ENCODE data around the gene RASGRF2. TPM values are rescaled to one million over a fixed set of nuclear protein-coding genes. Genes with fewer than 3 reads are reported as not detected.

RASGRF2 gene
- polyA plus RNA-seq, 2 of the 4 experiments (the other 2 are of a cell fraction), result 1.4 to 2.1 TPM

- TF ChIP-seq, protein P1, sequence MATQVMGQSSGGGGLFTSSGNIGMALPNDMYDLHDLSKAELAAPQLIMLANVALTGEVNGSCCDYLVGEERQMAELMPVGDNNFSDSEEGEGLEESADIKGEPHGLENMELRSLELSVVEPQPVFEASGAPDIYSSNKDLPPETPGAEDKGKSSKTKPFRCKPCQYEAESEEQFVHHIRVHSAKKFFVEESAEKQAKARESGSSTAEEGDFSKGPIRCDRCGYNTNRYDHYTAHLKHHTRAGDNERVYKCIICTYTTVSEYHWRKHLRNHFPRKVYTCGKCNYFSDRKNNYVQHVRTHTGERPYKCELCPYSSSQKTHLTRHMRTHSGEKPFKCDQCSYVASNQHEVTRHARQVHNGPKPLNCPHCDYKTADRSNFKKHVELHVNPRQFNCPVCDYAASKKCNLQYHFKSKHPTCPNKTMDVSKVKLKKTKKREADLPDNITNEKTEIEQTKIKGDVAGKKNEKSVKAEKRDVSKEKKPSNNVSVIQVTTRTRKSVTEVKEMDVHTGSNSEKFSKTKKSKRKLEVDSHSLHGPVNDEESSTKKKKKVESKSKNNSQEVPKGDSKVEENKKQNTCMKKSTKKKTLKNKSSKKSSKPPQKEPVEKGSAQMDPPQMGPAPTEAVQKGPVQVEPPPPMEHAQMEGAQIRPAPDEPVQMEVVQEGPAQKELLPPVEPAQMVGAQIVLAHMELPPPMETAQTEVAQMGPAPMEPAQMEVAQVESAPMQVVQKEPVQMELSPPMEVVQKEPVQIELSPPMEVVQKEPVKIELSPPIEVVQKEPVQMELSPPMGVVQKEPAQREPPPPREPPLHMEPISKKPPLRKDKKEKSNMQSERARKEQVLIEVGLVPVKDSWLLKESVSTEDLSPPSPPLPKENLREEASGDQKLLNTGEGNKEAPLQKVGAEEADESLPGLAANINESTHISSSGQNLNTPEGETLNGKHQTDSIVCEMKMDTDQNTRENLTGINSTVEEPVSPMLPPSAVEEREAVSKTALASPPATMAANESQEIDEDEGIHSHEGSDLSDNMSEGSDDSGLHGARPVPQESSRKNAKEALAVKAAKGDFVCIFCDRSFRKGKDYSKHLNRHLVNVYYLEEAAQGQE (IDR thresholded peaks at IDR 0.05), result no peak
- TF ChIP-seq NFE2L2 (conservative IDR thresholded peaks at IDR 0.05; ENCODE audit: low read length) (no peak), ATOH8 (CRISPR knock-in tag; IDR thresholded peaks at IDR 0.05; ENCODE audit: low read depth) (no peak), CTCF (IDR thresholded peaks at IDR 0.05) (no peak)
Measured at GRCh38 chr5:81188962-81189361, 228.8 kb downstream of the RASGRF2 start (continued).

DNA sequence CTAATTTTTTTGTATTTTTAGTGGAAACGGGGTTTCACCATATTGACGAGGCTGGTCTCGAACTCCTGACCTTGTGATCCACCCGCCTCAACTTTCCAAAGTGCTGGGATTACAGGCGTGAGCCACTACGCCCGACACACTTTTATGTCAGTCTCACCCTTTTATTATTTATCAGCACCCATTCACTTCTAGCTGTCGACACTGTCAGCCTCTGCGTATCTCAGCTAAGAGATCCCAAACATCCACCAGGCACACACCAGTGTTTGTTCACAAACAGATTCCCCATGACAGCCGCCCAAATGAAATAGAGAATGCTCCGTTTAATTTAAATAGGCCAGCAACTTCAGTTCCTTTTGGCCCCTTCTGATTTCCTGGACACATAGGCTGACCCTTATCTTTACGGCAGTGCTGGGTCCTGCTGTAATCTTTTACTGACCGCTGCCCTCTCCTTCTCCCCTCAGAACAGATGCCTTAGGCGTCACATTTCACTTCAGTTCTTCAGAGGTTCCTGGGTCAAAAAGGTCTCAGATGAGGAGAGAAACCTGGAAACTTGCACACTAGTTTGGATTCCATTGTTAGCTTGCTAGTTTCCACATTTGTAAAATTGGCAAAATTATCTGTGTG lies 229.8 kb downstream of the RASGRF2 start:
- ChIA-PET CTCF (interaction anchor here (0.6 to 4.2 kb wide), 9 partner anchors 8 to 708 kb away, joined by 3 to 18 read pairs (median 3); no protein-coding TSS in a partner anchor), POLR2A (no interaction called here)
- 82% methylated on average over 14 of the region's 14 CpGs for WGBS (ENCODE audit: missing lambda C conversion rate)
- ATAC-seq, result no peak
- H3K4me1 ChIP-seq, result no peaks in the 10 kb centered on the region
- H3K9me3 ChIP-seq, result no peaks in the 10 kb centered on the region
- DNase-seq (ENCODE audit: low read depth in 1 of 2, low spot score in 1 of 2), result no peak
- no peak overlapping the region for H3K4me2 ChIP-seq
- FAIRE-seq, result no peak
- H3K27ac ChIP-seq, result no peak overlapping the region
- H3K4me3 ChIP-seq, result no peak overlapping the region
- TF ChIP-seq MAFK (IDR thresholded peaks at IDR 0.05; ENCODE audit: partially characterized antibody) (no peak), CEBPB (IDR thresholded peaks at IDR 0.05) (no peak), ESRRA (IDR thresholded peaks at IDR 0.05; ENCODE audit: borderline replicate concordance, low read length) (no peak), KDM5A (IDR thresholded peaks at IDR 0.05) (no peak), BHLHE40 (IDR thresholded peaks at IDR 0.05; ENCODE audit: low read depth, low read length) (no peak), CHD4 (IDR thresholded peaks at IDR 0.05; ENCODE audit: borderline replicate concordance) (no peak), HES2 (IDR thresholded peaks at IDR 0.05) (no peak)

DNA sequence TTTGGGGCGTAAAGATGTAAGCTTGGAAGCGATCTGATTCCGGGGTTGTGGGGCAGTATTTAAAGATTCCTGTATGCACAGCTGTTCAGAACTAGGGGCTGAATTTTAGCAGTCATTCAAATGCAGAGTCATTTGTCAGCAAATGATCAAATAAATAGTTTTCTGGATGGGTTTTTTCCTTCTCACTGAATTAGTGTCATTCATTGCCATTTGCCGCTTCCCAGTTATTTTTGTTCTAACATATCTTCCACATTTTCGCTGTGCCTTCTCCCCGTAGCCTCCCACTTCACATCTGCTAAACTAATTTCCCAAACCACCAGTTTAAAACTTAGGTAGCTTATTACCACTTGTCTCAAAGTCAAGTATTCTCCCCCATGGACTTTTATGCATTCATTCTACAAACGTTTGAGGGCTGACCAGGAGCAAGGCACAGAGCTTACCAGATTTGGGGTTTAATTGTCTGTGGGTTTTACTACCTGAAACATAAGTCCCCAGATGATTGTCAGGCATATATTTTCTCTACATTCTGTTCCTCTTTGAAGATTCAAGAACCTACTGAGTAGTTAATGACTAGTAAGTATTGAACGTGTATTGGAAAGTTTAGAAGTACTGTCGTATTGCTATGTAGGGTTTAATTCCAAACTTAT lies 231.7 kb downstream of the RASGRF2 start:
- no peak overlapping the region for H3K4me2 ChIP-seq
- no peak overlapping the region for H3K27ac ChIP-seq
- H3K4me1 ChIP-seq, result no peaks in the 10 kb centered on the region
- POLR2A ChIA-PET, result no interaction called here
- ATAC-seq, result no peak
- no peak for FAIRE-seq
- 80% methylated on average over 9 of the region's 9 CpGs for WGBS (ENCODE audit: missing lambda C conversion rate)
- no peak overlapping the region for H3K4me3 ChIP-seq
- DNase-seq (ENCODE audit: low read depth in 1 of 2, low spot score in 1 of 2), result no peak
- H3K9me3 ChIP-seq, result no peaks in the 10 kb centered on the region
- CTCF ChIA-PET, result interaction anchor here (0.6 to 4.6 kb wide), 7 partner anchors 9 to 885 kb away, joined by 3 to 23 read pairs (median 5); no protein-coding TSS in a partner anchor
- TF ChIP-seq CHD2 (IDR thresholded peaks at IDR 0.05; ENCODE audit: low read length, partially characterized antibody) (no peak), SMC3 (IDR thresholded peaks at IDR 0.05) (no peak), EHMT2 (IDR thresholded peaks at IDR 0.05; ENCODE audit: low read depth) (no peak), RCOR1 (IDR thresholded peaks at IDR 0.05; ENCODE audit: low read depth, low read length) (no peak), BHLHE40 (IDR thresholded peaks at IDR 0.05; ENCODE audit: low read depth, low read length) (no peak), MAZ (IDR thresholded peaks at IDR 0.05; ENCODE audit: borderline replicate concordance, low read depth, low read length) (no peak), HES2 (IDR thresholded peaks at IDR 0.05) (no peak), GATA3 (IDR thresholded peaks at IDR 0.05; ENCODE audit: borderline replicate concordance) (no peak), BCL3 (IDR thresholded peaks at IDR 0.05) (no peak), FOXS1 (CRISPR knock-in tag; IDR thresholded peaks at IDR 0.05) (no peak), KDM1A (IDR thresholded peaks at IDR 0.05; ENCODE audit: low read depth) (no peak)

Data from A549 (cell line).